Osteoblast (primary cell): ENCODE data around the gene TYR. TPM values are rescaled to one million over a fixed set of nuclear protein-coding genes. Genes with fewer than 3 reads are reported as not detected.
A peak's percentile ranks its signal among the peaks of the same experiment; 100 is the strongest.
"Not testable (repeated sequence)": the region's sequence is repeated elsewhere in the genome, so short reads cannot be mapped to it uniquely, and the experiment has no call there.

ENCODE experiments used
- DNase-seq: peaks from one replicate; pipeline ENCODE4 v3.0.0; 2011; ENCODE audit warnings: low spot score, mixed read lengths; ENCODE audit not compliant: insufficient read length; ENCODE audit errors: missing footprints
- H2AFZ ChIP-seq: 2 replicates; pipeline ENCODE4 v1.6.0; 2011; ENCODE audit warnings: mild to moderate bottlenecking, low read length
- H3K27ac ChIP-seq: 2 replicates; pipeline ENCODE4 v1.5.1; 2011; ENCODE audit warnings: mild to moderate bottlenecking, low read depth, low read length, moderate library complexity
- H3K27me3 ChIP-seq: 2 replicates; pipeline ENCODE4 v1.6.0; 2012; ENCODE audit warnings: mild to moderate bottlenecking, control low read depth, inconsistent platforms, low read length, moderate library complexity; ENCODE audit not compliant: insufficient read depth
- H3K36me3 ChIP-seq: 2 replicates; pipeline ENCODE4 v1.5.1; 2011; ENCODE audit warnings: mild to moderate bottlenecking, low read length, control low read depth, moderate library complexity; ENCODE audit not compliant: insufficient read depth
- H3K4me1 ChIP-seq: 2 replicates; pipeline ENCODE4 v1.5.1; 2011; ENCODE audit warnings: mild to moderate bottlenecking, low read length, control low read depth, moderate library complexity; ENCODE audit not compliant: insufficient read depth
- H3K4me2 ChIP-seq: 2 replicates; pipeline ENCODE4 v1.6.0; 2011; ENCODE audit warnings: mild to moderate bottlenecking, low read length; ENCODE audit not compliant: insufficient read depth
- H3K4me3 ChIP-seq: fragments of 200-600 bp; sonication (generic); 3 replicates; pipeline ENCODE4 v1.5.1; 2012; ENCODE audit warnings: mild to moderate bottlenecking, low read length, inconsistent platforms; ENCODE audit not compliant: insufficient read depth
- H3K79me2 ChIP-seq: 2 replicates; pipeline ENCODE4 v1.6.0; 2012; ENCODE audit warnings: mild to moderate bottlenecking, low read length, control low read depth, inconsistent platforms; ENCODE audit not compliant: insufficient read depth
- H3K9me3 ChIP-seq: 2 replicates; pipeline ENCODE4 v1.5.1; 2011; ENCODE audit warnings: low read depth, low read length, control low read depth
- H4K20me1 ChIP-seq: 2 replicates; pipeline ENCODE4 v1.6.0; 2012; ENCODE audit warnings: mild to moderate bottlenecking, low read length, control low read depth; ENCODE audit not compliant: insufficient read depth
- CTCF ChIP-seq: IDR thresholded peaks from 2 replicates; pipeline ENCODE4 v1.5.1; 2011; ENCODE audit warnings: mild to moderate bottlenecking, low read depth, low read length, moderate library complexity; ENCODE audit errors: extremely low read depth
- total RNA-seq: library from RNA; depleted of rRNA; stranded (reverse); fragments of >200 nt; gene quantifications from 2 replicates; pipeline ENCODE4 v1.2.3, GENCODE V29; 2012

TYR gene
- total RNA-seq, 1 donor: not detected

DNA sequence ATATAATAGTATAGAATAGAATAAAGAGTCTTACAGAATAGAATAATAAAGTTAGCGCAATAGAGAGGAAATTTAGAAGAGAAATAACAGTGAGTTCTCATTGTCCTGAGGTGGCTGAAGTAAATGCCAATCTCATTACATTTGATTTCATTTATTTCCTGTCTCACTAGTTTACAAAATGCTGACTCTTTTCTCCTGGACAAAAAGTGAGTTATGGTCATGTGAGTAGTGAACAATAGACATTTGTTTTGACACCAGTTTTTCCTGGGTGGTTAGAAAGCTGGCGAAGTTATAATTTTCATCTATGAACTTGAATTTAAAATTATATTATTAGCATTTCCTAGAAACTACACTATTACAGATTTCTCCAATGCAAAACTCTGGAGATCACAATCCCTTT lies 143.7 kb downstream of the TYR start:
- no peaks in the 10 kb centered on the region for H3K27me3 ChIP-seq
- no peak overlapping the region for H3K4me3 ChIP-seq
- no peaks in the 10 kb centered on the region for H4K20me1 ChIP-seq
- no peaks in the 10 kb centered on the region for H3K4me1 ChIP-seq
- H3K4me2 ChIP-seq: no peak overlapping the region
- TF ChIP-seq CTCF: no peak
- DNase-seq: peak; percentile 30
- no peak overlapping the region for H2AFZ ChIP-seq
- no peaks in the 10 kb centered on the region for H3K9me3 ChIP-seq
- no peak overlapping the region for H3K27ac ChIP-seq
- no peaks in the 10 kb centered on the region for H3K79me2 ChIP-seq
- H3K36me3 ChIP-seq: no peaks in the 10 kb centered on the region

- no peak overlapping the region for H3K4me3 ChIP-seq
- no peaks in the 10 kb centered on the region for H3K4me1 ChIP-seq
- DNase-seq: no peak
- H3K4me2 ChIP-seq: no peak overlapping the region
- peak overlapping the region; percentile 29 for H2AFZ ChIP-seq
- H4K20me1 ChIP-seq: no peaks in the 10 kb centered on the region
- no peaks in the 10 kb centered on the region for H3K36me3 ChIP-seq
- no peak overlapping the region for H3K27ac ChIP-seq
- no peaks in the 10 kb centered on the region for H3K79me2 ChIP-seq
- H3K9me3 ChIP-seq: no peaks in the 10 kb centered on the region
- TF ChIP-seq CTCF: no peak
- no peaks in the 10 kb centered on the region for H3K27me3 ChIP-seq
These were observed 150.2 kb downstream of the TYR start for GRCh38 chr11:89327885-89328284.

DNA sequence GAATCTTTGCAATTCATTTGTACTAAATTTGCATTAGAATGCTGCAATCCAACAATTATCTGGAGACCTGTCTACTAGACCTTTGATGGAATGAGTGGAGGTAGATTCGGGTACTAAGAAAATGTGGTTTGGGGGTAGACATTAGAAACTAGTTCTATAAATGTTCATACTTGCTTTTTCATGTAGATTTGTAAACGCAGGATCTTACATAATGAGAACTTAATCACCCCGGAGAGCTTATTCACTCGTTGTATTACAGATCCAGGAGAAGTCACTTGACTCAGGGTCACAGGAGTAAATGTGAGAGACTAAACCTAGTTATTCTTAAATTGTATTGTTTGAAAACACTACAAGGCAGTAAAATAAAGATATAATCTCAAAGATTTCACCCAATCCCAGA lies 154.3 kb downstream of the TYR start:
- H3K27me3 ChIP-seq, H4K20me1 ChIP-seq, H3K4me1 ChIP-seq, H3K4me3 ChIP-seq, DNase-seq, H3K4me2 ChIP-seq, H3K9me3 ChIP-seq, H2AFZ ChIP-seq, H3K36me3 ChIP-seq, H3K79me2 ChIP-seq, H3K27ac ChIP-seq: not testable (repeated sequence)

DNA sequence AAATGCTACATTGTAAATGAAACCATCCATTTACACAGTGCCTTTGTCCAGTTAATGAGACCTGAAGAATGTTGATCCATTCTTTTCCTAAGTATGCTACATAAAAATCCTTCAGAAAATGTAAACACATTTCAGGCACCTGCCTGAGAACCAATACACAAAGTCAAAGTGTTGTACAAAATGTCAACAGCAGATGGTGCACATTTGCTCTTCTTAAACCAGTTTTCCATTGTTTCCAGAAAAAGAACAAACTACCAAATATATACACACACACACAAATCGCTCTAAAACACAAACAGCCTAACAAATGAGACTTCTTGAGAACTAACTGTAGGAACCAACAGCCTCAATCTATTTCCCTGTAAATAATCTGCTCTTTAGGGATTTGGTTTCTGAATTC lies 156.0 kb downstream of the TYR start:
- DNase-seq, H3K36me3 ChIP-seq, H3K4me3 ChIP-seq, H4K20me1 ChIP-seq, H3K9me3 ChIP-seq, H3K27ac ChIP-seq, H3K79me2 ChIP-seq, H3K4me1 ChIP-seq, H3K27me3 ChIP-seq: not testable (repeated sequence)
- TF ChIP-seq CTCF: peak; percentile 38
- H3K4me2 ChIP-seq: peak overlapping the region; percentile 45
- H2AFZ ChIP-seq: peak overlapping the region; percentile 83

DNA sequence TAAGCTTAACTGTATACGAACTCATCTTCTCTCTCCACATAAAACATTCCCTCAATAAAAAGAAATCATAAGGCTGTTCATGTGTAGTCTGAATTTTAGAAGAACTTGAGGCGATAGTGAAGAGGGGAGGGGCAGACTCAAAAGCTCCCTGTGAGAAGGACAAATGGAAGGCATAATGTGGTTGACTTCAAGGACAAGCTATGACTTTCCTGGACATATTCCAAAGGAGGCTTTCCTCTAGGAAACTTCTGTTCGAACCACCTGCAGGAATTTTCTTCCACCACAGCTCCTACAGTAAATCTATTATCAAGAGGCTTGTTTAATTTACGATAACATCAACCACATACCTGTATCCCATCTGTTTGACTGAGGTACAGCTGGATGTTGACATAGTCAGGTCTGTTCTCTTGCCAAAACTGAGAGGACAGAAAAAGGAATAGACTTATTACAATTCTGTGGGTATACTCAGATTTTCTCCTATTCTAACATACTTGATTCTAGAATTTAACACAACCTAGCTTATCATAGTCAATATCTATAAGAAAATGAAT lies 159.5 kb downstream of the TYR start:
- H3K9me3 ChIP-seq, H3K79me2 ChIP-seq, H3K4me1 ChIP-seq, H3K36me3 ChIP-seq, H3K27me3 ChIP-seq, DNase-seq, H4K20me1 ChIP-seq, H2AFZ ChIP-seq, H3K27ac ChIP-seq, H3K4me3 ChIP-seq, H3K4me2 ChIP-seq: not testable (repeated sequence)

DNA sequence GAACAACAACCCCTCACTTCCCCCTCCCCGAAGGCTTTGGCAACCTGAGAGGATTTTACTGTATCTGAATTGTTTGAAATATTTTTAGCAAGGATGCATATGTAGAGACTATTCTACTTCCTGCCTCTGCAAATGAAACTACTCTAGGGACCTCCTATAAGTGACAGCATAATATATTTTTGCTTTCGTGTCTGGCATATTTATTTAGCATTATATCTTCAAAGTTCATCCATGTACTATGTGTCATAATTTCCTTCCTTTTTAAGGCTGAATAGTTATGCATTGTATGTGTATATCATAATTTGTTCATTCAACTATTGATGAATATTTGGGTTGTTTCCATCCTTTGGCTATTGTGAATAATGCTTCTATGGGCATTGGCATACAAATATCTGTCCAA lies 160.4 kb downstream of the TYR start:
- not testable (repeated sequence) for H3K4me3 ChIP-seq, H3K9me3 ChIP-seq, H3K4me2 ChIP-seq, H3K79me2 ChIP-seq, H3K27me3 ChIP-seq, DNase-seq, H3K27ac ChIP-seq, H3K4me1 ChIP-seq, H2AFZ ChIP-seq, H4K20me1 ChIP-seq, H3K36me3 ChIP-seq

DNA sequence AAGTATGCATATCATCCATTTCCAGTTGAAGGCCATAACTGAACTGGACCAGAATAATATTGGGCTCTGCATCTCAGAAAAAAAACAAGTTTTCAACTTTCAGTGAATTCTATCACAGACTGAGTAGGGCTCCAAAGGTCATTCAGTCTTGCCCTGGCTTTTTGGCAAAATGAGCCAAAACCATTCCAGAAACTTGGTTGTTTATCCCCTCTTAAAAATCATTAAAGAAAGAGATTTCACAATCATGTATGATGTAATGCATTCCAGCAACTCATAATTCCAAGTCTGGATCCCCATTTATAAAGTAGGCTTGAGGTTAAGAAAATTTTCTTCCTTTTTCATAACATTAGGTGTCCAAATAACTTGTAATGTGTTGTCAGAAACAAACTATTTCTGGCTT lies 162.8 kb downstream of the TYR start:
- peak overlapping the region; percentile 28 for H3K4me2 ChIP-seq
- not testable (repeated sequence) for H3K4me1 ChIP-seq, H3K79me2 ChIP-seq, H3K36me3 ChIP-seq, H2AFZ ChIP-seq, DNase-seq, H3K9me3 ChIP-seq, H3K27ac ChIP-seq, H3K4me3 ChIP-seq, H3K27me3 ChIP-seq, H4K20me1 ChIP-seq
